Upper lobe of left lung (tissue), 4 donors: ENCODE measurements around the gene WDR35.

Experiments used
- EP300 ChIP-seq, 4 donors: sonication (generic); formaldehyde crosslinking; IDR thresholded peaks; one replicate each; pipeline ENCODE4 v1.5.1; 2017; ENCODE audit warnings: antibody characterized with exemption in 4 of 4, control low read depth in 2 of 4
- POLR2A ChIP-seq, 4 donors: fragments of 450-650 bp; IDR thresholded peaks; one replicate each; pipeline ENCODE4 v1.5.1; 2016 to 2017; ENCODE audit warnings: antibody characterized with exemption in 4 of 4, mild to moderate bottlenecking in 2 of 4
- POLR2AphosphoS5 ChIP-seq, 2 donors: sonication (generic); formaldehyde crosslinking; IDR thresholded peaks; one replicate each; pipeline ENCODE4 v1.5.1; 2017; ENCODE audit warnings: antibody characterized with exemption in 2 of 2
- TF ChIP-seq, protein P1 (sequence below), 6 experiments: fragments of 450-650 bp in 4 of 6; fragments of 200-600 bp in 2 of 6; sonication (generic) in 2 of 6; IDR thresholded peaks; one replicate each; pipeline ENCODE4 v1.5.1; 2016 to 2019; ENCODE audit warnings: antibody characterized with exemption in 6 of 6

DNA sequence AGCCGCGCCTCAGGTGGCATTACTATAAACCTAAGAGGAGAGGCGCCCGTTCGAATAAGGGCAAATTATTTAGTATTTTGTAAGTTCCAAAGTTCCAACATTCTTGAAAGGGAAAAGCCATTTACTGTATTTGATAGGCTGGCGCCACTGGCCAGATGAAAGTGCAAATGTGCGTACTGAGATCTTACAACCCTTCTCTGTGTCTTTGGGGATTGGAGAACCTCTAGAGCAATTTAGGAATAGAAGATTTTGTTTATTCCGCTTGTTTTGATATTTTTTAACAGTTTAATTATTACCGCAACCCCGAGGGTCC, 467 bp upstream of the WDR35 start:
- TF ChIP-seq, protein P1, sequence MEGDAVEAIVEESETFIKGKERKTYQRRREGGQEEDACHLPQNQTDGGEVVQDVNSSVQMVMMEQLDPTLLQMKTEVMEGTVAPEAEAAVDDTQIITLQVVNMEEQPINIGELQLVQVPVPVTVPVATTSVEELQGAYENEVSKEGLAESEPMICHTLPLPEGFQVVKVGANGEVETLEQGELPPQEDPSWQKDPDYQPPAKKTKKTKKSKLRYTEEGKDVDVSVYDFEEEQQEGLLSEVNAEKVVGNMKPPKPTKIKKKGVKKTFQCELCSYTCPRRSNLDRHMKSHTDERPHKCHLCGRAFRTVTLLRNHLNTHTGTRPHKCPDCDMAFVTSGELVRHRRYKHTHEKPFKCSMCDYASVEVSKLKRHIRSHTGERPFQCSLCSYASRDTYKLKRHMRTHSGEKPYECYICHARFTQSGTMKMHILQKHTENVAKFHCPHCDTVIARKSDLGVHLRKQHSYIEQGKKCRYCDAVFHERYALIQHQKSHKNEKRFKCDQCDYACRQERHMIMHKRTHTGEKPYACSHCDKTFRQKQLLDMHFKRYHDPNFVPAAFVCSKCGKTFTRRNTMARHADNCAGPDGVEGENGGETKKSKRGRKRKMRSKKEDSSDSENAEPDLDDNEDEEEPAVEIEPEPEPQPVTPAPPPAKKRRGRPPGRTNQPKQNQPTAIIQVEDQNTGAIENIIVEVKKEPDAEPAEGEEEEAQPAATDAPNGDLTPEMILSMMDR (IDR thresholded peaks at IDR 0.05) = no peak
- TF ChIP-seq POLR2AphosphoS5 (IDR thresholded peaks at IDR 0.05) = no peak
- TF ChIP-seq EP300 (IDR thresholded peaks at IDR 0.05) = no peak
- no peak for TF ChIP-seq POLR2A (IDR thresholded peaks at IDR 0.05)
